Measurements from ENCODE around the gene TXLNA. TPM values are rescaled to one million over a fixed set of nuclear protein-coding genes. Genes with fewer than 3 reads are reported as not detected.

The TXLNA gene
- total and polyA plus RNA-seq, 7 donors, result 9.0 to 46.7 (median 34.4) TPM

GRCh38 chr1:32216566-32216965, 37.1 kb downstream of the TXLNA start:
- TF ChIP-seq CTCF (IDR thresholded peaks at IDR 0.05) (no peak), EP300 (IDR thresholded peaks at IDR 0.05) (no peak), POLR2A (IDR thresholded peaks at IDR 0.05) (no peak), POLR2AphosphoS5 (IDR thresholded peaks at IDR 0.05) (no peak)
- Histone ChIP-seq H3K36me3 (peaks cover 0 to 56% (median 14%) of the 10 kb centered on the region in 4 donors), H3K27me3 (no peaks in the 10 kb centered on the region), H3K4me1 (peaks cover 0 to 16% (median 10%) of the 10 kb centered on the region in 4 donors), H3K9me3 (no peaks in the 10 kb centered on the region), H3K4me3 (no peak overlapping the region), H3K27ac (no peak overlapping the region)
- intact Hi-C loops (cut with DNase I), result loop anchor here (5.0 kb wide), 1 partner anchor 196 kb away; no protein-coding TSS in a partner anchor
- 80 to 83% methylated on average over 5 of the region's 5 CpGs for WGBS, 2 donors
- DNase-seq, result no peak

GRCh38 chr1:32219022-32219421, 39.5 kb downstream of the TXLNA start:
- no peaks in the 10 kb centered on the region for H3K9me3 ChIP-seq
- WGBS, 2 donors, result 91 to 92% methylated on average over 7 of the region's 7 CpGs
- peaks cover 0 to 28% (median 23%) of the 10 kb centered on the region in 4 donors for H3K4me1 ChIP-seq
- H3K36me3 ChIP-seq, result peaks cover 0 to 56% (median 14%) of the 10 kb centered on the region in 4 donors
- intact Hi-C loops (cut with DNase I), result loop anchor here (5.0 kb wide), 1 partner anchor 193 kb away; no protein-coding TSS in a partner anchor
- H3K27me3 ChIP-seq, result no peaks in the 10 kb centered on the region
- no peak overlapping the region for H3K27ac ChIP-seq
- H3K4me3 ChIP-seq, result no peak overlapping the region
- TF ChIP-seq POLR2AphosphoS5 (IDR thresholded peaks at IDR 0.05), result no peak
- TF ChIP-seq POLR2A (IDR thresholded peaks at IDR 0.05), result no peak
- no peak for TF ChIP-seq EP300 (IDR thresholded peaks at IDR 0.05)
- no peak for DNase-seq

GRCh38 chr1:32220746-32221580, 41.5 kb downstream of the TXLNA start:
- Histone ChIP-seq H3K27me3 (no peaks in the 10 kb centered on the region), H3K36me3 (peaks cover 1 to 57% (median 21%) of the 10 kb centered on the region in 4 donors), H3K4me3 (peak overlapping the region; percentile 70 to 87 (median 73)), H3K27ac (peak overlapping the region; percentile 88 to 91 (median 90)), H3K9me3 (no peaks in the 10 kb centered on the region), H3K4me1 (peaks cover 0 to 32% (median 26%) of the 10 kb centered on the region in 4 donors)
- TF ChIP-seq EP300 (IDR thresholded peaks at IDR 0.05) (no peak), POLR2A (IDR thresholded peaks at IDR 0.05) (no peak), POLR2AphosphoS5 (IDR thresholded peaks at IDR 0.05) (no peak), CTCF (IDR thresholded peaks at IDR 0.05) (no peak)
- no peak for DNase-seq
- intact Hi-C loops (cut with DNase I), result loop anchor here (5.0 kb wide), 1 partner anchor 131 kb away; no protein-coding TSS in a partner anchor
- 85 to 89% methylated on average over 4 of the region's 4 CpGs for WGBS, 2 donors

GRCh38 chr1:32221581-32221979, 42.1 kb downstream of the TXLNA start:
- Histone ChIP-seq H3K27ac (peak overlapping the region; percentile 88 to 91 (median 90)), H3K4me3 (peak overlapping the region; percentile 70 to 87 (median 73)), H3K4me1 (peaks cover 0 to 32% (median 26%) of the 10 kb centered on the region in 4 donors), H3K9me3 (no peaks in the 10 kb centered on the region), H3K27me3 (no peaks in the 10 kb centered on the region), H3K36me3 (peaks cover 8 to 57% (median 22%) of the 10 kb centered on the region in 4 donors)
- DNase-seq, result no peak
- intact Hi-C loops (cut with DNase I), result loop anchor here (5.0 kb wide), 1 partner anchor 131 kb away; no protein-coding TSS in a partner anchor
- WGBS, 2 donors, result 7 to 18% methylated on average over 13 of the region's 13 CpGs
- TF ChIP-seq POLR2AphosphoS5 (IDR thresholded peaks at IDR 0.05), result no peak
- TF ChIP-seq POLR2A (IDR thresholded peaks at IDR 0.05), result no peak
- no peak for TF ChIP-seq EP300 (IDR thresholded peaks at IDR 0.05)
- no peak for TF ChIP-seq CTCF (IDR thresholded peaks at IDR 0.05)
